Measurements from ENCODE around the gene ATP9A. TPM values are rescaled to one million over a fixed set of nuclear protein-coding genes. Genes with fewer than 3 reads are reported as not detected.
A peak's percentile ranks its signal among the peaks of the same experiment; 100 is the strongest.

The ATP9A gene
- total RNA-seq, 4 donors from 2014 or later = 14.8 to 23.7 (median 18.7) TPM

DNA sequence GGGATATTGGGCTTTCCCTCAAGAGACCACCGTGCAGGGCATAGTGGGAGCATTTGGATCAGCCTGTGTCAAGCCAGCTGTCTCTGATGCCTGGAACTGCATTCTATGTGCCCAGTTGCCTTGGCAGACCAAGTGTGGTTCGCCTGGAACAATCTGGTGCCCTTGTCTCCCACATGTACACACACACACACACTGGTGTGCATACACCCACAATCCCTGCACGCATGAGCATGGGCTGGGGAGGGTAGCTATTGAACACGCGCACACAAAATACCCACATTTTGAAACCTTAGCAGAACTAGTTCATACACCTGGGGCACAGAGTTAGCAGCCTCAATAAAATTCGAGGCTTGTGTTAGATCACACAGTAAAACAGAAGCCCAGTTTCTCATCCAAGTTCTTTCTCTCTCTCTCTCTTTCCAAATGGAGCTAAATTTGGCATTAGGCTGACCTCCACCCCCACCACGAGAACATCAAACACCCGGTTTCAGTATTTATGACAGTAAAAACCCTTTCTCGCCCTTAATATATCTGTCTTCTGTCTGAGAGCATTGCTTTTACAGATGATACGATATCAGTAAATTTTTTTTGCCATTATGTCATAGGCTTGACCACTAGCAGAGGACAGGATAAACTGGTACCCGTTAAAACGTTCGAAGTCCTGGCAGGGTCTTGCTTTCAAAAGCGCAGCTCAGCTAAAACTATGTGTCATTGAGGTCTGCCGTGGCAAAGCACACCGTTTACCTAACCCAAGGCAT lies 207.5 kb downstream of the ATP9A start:
- no peaks in the 10 kb centered on the region for H3K36me3 ChIP-seq
- H3K4me1 ChIP-seq = peaks cover 47% of the 10 kb centered on the region
- H3K9me3 ChIP-seq = no peaks in the 10 kb centered on the region
- H3K27ac ChIP-seq = no peak overlapping the region
- H3K27me3 ChIP-seq = peaks cover 41% of the 10 kb centered on the region
- TF ChIP-seq POLR2AphosphoS5 (IDR thresholded peaks at IDR 0.05) = no peak
- TF ChIP-seq EP300 (IDR thresholded peaks at IDR 0.05) = no peak
- TF ChIP-seq, protein P1, sequence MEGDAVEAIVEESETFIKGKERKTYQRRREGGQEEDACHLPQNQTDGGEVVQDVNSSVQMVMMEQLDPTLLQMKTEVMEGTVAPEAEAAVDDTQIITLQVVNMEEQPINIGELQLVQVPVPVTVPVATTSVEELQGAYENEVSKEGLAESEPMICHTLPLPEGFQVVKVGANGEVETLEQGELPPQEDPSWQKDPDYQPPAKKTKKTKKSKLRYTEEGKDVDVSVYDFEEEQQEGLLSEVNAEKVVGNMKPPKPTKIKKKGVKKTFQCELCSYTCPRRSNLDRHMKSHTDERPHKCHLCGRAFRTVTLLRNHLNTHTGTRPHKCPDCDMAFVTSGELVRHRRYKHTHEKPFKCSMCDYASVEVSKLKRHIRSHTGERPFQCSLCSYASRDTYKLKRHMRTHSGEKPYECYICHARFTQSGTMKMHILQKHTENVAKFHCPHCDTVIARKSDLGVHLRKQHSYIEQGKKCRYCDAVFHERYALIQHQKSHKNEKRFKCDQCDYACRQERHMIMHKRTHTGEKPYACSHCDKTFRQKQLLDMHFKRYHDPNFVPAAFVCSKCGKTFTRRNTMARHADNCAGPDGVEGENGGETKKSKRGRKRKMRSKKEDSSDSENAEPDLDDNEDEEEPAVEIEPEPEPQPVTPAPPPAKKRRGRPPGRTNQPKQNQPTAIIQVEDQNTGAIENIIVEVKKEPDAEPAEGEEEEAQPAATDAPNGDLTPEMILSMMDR (IDR thresholded peaks at IDR 0.05) = no peak
- no peak for TF ChIP-seq POLR2A (IDR thresholded peaks at IDR 0.05)
- 16% methylated on average over 16 of the region's 16 CpGs for WGBS
- peak overlapping the region; percentile 56 for H3K4me3 ChIP-seq
- DNase-seq (ENCODE audit: low spot score in 2 of 2) = no peak

DNA sequence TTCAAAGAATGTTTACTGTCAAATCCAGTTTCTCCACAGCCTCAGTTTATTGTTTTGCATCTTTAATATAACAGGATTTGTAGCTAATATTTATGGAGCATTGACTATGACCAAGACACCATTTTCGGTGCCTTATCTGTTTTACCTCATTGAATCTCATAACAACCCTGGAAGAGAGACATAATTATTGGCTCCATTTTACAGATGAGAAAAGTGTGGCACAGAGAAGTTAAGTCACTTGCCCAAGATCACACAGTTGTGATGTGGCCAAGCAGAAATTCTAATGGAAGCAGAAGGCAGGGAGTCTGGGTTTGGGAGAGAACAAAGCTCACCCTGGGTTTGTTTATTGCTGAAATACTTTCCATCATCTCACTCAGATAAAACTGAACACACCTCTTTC lies 208.1 kb downstream of the ATP9A start:
- TF ChIP-seq POLR2AphosphoS5 (IDR thresholded peaks at IDR 0.05) (no peak), EP300 (IDR thresholded peaks at IDR 0.05) (no peak)
- H3K4me1 ChIP-seq = peaks cover 43% of the 10 kb centered on the region
- H3K4me3 ChIP-seq = no peak overlapping the region
- no peak for DNase-seq (ENCODE audit: low spot score in 2 of 2)
- 82% methylated on average over 1 of the region's 1 CpG for WGBS
- H3K27ac ChIP-seq = no peak overlapping the region
- H3K9me3 ChIP-seq = no peaks in the 10 kb centered on the region
- peaks cover 41% of the 10 kb centered on the region for H3K27me3 ChIP-seq
- no peaks in the 10 kb centered on the region for H3K36me3 ChIP-seq

DNA sequence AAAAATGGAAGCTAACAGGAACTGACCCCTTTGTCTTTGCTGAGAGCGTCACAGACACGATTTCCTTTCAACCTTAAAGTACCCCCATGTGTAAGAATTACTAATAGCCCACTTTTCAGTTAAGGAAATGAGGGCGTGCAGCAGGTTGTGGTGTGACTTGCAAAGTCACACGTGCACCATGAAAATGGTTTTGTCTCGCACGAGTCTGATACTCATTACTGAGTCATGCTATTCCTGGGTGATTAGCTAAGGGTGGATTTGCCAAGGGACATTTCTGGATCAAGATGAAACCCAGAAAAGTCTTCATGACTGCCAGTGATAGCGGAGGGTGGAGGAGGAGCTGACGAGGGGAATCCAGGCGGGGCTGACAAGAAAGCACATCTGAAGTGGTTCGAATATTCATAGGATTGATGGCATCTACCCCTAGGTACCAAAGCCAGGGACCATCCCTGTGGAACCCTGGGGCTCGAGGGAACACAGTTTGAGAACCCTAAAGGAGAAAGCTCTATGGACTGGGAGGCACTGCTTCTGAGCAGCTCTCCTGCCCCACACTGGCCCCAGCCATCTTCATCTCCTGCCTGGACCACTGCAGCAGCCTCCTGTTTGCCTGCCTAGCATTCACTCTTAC lies 213.5 kb downstream of the ATP9A start:
- DNase-seq (ENCODE audit: low spot score in 2 of 2) = no peak
- Histone ChIP-seq H3K27ac (no peak overlapping the region), H3K27me3 (peaks cover 15% of the 10 kb centered on the region), H3K36me3 (no peaks in the 10 kb centered on the region), H3K4me1 (peaks cover 9% of the 10 kb centered on the region), H3K4me3 (no peak overlapping the region), H3K9me3 (no peaks in the 10 kb centered on the region)
- WGBS = 30% methylated on average over 11 of the region's 11 CpGs
- TF ChIP-seq, protein P1 (IDR thresholded peaks at IDR 0.05) = no peak
- TF ChIP-seq POLR2AphosphoS5 (IDR thresholded peaks at IDR 0.05) (no peak), EP300 (IDR thresholded peaks at IDR 0.05) (no peak), POLR2A (IDR thresholded peaks at IDR 0.05) (no peak)

DNA sequence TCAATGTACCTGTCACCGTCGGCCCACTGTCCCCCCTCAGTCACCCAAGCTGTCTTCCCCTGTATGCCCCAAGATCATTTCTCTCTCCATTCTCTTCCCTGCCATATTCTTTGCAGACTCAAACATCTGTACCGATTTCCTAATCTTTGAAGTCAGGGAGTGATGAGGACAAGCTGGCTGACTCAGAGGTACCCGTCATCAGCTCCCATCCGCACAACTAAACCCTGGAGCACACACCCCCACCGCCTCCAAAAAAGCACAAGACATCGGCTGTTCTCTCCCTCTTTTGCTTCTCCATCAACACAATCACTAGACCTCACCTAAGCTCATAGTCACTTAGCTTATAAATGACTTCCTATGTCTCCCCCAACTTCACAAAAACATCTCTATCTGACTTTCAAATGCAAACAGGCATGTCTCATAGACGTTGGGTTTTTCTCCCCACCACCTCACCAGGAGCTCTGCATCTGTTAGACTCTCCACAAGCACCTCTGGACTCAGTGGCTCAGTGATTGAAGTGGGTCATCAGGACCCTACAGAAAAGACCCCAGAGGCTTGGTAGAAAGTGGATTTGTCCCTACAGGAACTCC lies 214.2 kb downstream of the ATP9A start:
- Histone ChIP-seq H3K4me3 (no peak overlapping the region), H3K9me3 (no peaks in the 10 kb centered on the region), H3K36me3 (no peaks in the 10 kb centered on the region), H3K4me1 (peaks cover 9% of the 10 kb centered on the region), H3K27ac (no peak overlapping the region), H3K27me3 (peaks cover 9% of the 10 kb centered on the region)
- WGBS = 62% methylated on average over 8 of the region's 8 CpGs
- DNase-seq (ENCODE audit: low spot score in 2 of 2) = no peak
- TF ChIP-seq, protein P1 (IDR thresholded peaks at IDR 0.05) = no peak
- TF ChIP-seq POLR2AphosphoS5 (IDR thresholded peaks at IDR 0.05) = no peak
- TF ChIP-seq POLR2A (IDR thresholded peaks at IDR 0.05) = no peak
- no peak for TF ChIP-seq EP300 (IDR thresholded peaks at IDR 0.05)

DNA sequence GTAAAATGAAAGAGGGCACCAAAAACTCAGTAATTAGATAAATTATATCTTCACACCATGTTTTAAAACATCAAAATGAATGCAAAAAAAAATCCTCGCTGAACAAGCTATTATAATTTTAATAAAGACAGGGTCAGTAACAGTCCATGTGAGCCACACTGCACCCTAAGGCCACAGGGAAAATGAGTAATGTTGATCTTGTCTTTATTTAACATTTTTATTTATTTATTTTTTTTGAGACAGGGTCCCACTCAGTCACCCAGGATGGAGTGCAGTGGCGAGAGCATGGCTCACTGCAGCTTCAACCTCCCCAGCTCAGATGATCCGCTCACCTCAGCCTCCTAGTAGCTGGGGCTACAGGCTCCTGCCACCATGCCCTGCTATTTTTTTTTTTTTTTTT lies 217.0 kb downstream of the ATP9A start:
- H3K4me1 ChIP-seq = peaks cover 9% of the 10 kb centered on the region
- DNase-seq (ENCODE audit: low spot score in 2 of 2) = no peak

DNA sequence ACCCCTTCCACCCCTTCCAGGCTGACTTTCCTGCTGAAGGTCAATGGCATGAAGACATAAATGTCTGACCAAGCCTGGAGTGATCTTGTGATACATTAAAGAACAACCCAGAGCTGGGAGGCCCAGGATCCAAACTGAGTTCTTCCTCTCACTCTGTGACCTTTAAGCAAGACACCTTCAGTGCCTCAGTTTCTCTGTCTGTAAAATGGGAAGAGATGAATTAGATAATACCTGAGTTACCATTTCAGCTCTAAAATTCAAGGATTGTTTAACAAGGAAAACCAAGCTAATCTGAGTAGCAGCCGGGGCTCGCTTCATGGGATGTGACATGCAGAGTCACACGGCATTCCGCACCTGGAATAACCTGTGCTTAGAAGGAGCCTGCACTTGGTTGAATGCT lies 218.7 kb downstream of the ATP9A start:
- H3K36me3 ChIP-seq = no peaks in the 10 kb centered on the region
- 100% methylated on average over 4 of the region's 4 CpGs for WGBS
- no peak overlapping the region for H3K4me3 ChIP-seq
- TF ChIP-seq EP300 (IDR thresholded peaks at IDR 0.05) (no peak), POLR2A (IDR thresholded peaks at IDR 0.05) (no peak)
- DNase-seq (ENCODE audit: low spot score in 2 of 2) = no peak
- H3K4me1 ChIP-seq = peaks cover 2% of the 10 kb centered on the region
- H3K27ac ChIP-seq = no peak overlapping the region
- no peaks in the 10 kb centered on the region for H3K27me3 ChIP-seq
- no peaks in the 10 kb centered on the region for H3K9me3 ChIP-seq

More for the DNA sequence above, 217.0 kb downstream of the ATP9A start:
- no peaks in the 10 kb centered on the region for H3K27me3 ChIP-seq
- 92% methylated on average over 3 of the region's 3 CpGs for WGBS
- H3K36me3 ChIP-seq = no peaks in the 10 kb centered on the region
- no peaks in the 10 kb centered on the region for H3K9me3 ChIP-seq
- no peak overlapping the region for H3K4me3 ChIP-seq
- no peak overlapping the region for H3K27ac ChIP-seq
- no peak for TF ChIP-seq POLR2AphosphoS5 (IDR thresholded peaks at IDR 0.05)
- no peak for TF ChIP-seq EP300 (IDR thresholded peaks at IDR 0.05)
